HCT116 (cell line): ENCODE data around the gene OTOG. TPM values are rescaled to one million over a fixed set of nuclear protein-coding genes. Genes with fewer than 3 reads are reported as not detected.

Experiments
- ATAC-seq: fragments of 200-7000 bp; cut with Tn5 transposase; 2 replicates; pipeline ENCODE4 v1.9.1; 2020; ENCODE audit warnings: mild to moderate bottlenecking, moderate library complexity
- BruUV-seq: library from RNA; stranded (reverse); fragments of 400-500 nt; replicated peaks from 2 replicates; lab custom pipeline; 2021; lab: Mats Ljungman, UMichigan
- CTCF ChIA-PET: fragments of 300-600 bp; sonication (Branson Sonifier 250); formaldehyde crosslinking; loops from one replicate; lab custom pipeline; 2021; ENCODE audit warnings: antibody characterized with exemption; lab: Charles Lee
- POLR2A ChIA-PET: fragments of 300-600, 350-600 bp; sonication (Branson Sonifier 250); formaldehyde crosslinking; loops from one replicate; lab custom pipeline; 2021; ENCODE audit warnings: antibody characterized with exemption; lab: Charles Lee
- RAD21 ChIA-PET, 2 experiments: fragments of 300-600 bp; sonication (Branson Sonifier 250); formaldehyde crosslinking; loops; one replicate each; lab custom pipeline; 2023; ENCODE audit warnings: low total read pairs in 2 of 2; ENCODE audit not compliant: uncharacterized antibody in 2 of 2, unreplicated experiment in 2 of 2, low non-redundant PET in 1 of 2; lab: Charles Lee
- DNase-seq: peaks from one replicate; pipeline ENCODE4 v3.0.0-alpha.2; 2010; ENCODE audit warnings: low read depth, low spot score
- H2AFZ ChIP-seq: fragments of 200-600 bp; shearing (Covaris generic), sonication (generic); 2 replicates; pipeline ENCODE4 v1.6.1; 2017; ENCODE audit warnings: low read depth, mixed run types, mixed read lengths, antibody characterized with exemption, low read length; ENCODE audit not compliant: poor library complexity, severe bottlenecking
- H3K27ac ChIP-seq: 2 replicates; pipeline ENCODE4 v1.5.1; 2012; ENCODE audit warnings: low read depth, low read length
- H3K27me3 ChIP-seq: fragments of 200-600 bp; sonication (generic); 2 replicates; pipeline ENCODE4 v1.6.1; 2016; ENCODE audit warnings: mixed run types, low read length, mixed read lengths; ENCODE audit not compliant: insufficient read depth
- H3K36me3 ChIP-seq, 2 experiments: fragments of 200-500 bp in 1 of 2; fragments of 200-600 bp in 1 of 2; sonication (Bioruptor generic) in 1 of 2; sonication (generic) in 1 of 2; 2 replicates each; pipeline versions ENCODE4 v1.5.1 to v1.6.1; 2014 to 2016; ENCODE audit warnings: low read length in 2 of 2, inconsistent platforms in 1 of 2, mixed read lengths in 1 of 2, mixed run types in 1 of 2; ENCODE audit not compliant: insufficient read depth in 2 of 2, control insufficient read depth in 1 of 2
- H3K4me1 ChIP-seq, 2 experiments: fragments of 200-600 bp in 1 of 2; sonication (generic) in 1 of 2; 2 replicates each; pipeline versions ENCODE4 v1.5.1 to v1.6.1; 2012 to 2017; ENCODE audit warnings: low read length in 2 of 2, inconsistent platforms in 1 of 2, mild to moderate bottlenecking in 1 of 2, mixed read lengths in 1 of 2, mixed run types in 1 of 2, moderate library complexity in 1 of 2; ENCODE audit not compliant: insufficient read depth in 2 of 2, control insufficient read depth in 1 of 2
- H3K4me2 ChIP-seq: fragments of 200-600 bp; sonication (generic); 2 replicates; pipeline ENCODE4 v1.6.1; 2017; ENCODE audit warnings: mixed run types, low read length, mixed read lengths
- H3K4me3 ChIP-seq, 2 experiments: fragments of 200-600 bp in 1 of 2; sonication (generic) in 1 of 2; replicated peaks in 1 of 2; 2 replicates each; pipeline ENCODE4 v1.5.1; 2011 to 2016; ENCODE audit warnings: low read length in 2 of 2, control low read depth in 1 of 2, low read depth in 1 of 2, mild to moderate bottlenecking in 1 of 2, mixed read lengths in 1 of 2, mixed run types in 1 of 2
- H3K79me2 ChIP-seq: fragments of 200-600 bp; sonication (generic); 2 replicates; pipeline ENCODE4 v1.6.1; 2017; ENCODE audit warnings: mild to moderate bottlenecking, mixed run types, low read length, moderate library complexity, mixed read lengths; ENCODE audit not compliant: insufficient read depth
- H3K9ac ChIP-seq: fragments of 200-600 bp; sonication (generic); 2 replicates; pipeline ENCODE4 v1.6.1; 2016; ENCODE audit warnings: low read length, mixed read lengths
- H3K9me2 ChIP-seq: fragments of 200-600 bp; sonication (generic), shearing (Covaris generic); 2 replicates; pipeline ENCODE4 v1.6.1; 2017; ENCODE audit warnings: mixed run types, mild to moderate bottlenecking, moderate library complexity; ENCODE audit not compliant: insufficient read depth
- H3K9me3 ChIP-seq, 2 experiments: fragments of 200-500 bp in 1 of 2; fragments of 200-600 bp in 1 of 2; sonication (Bioruptor generic) in 1 of 2; sonication (generic) in 1 of 2; 2 replicates each; pipeline ENCODE4 v1.6.1; 2014 to 2017; ENCODE audit warnings: low read length in 2 of 2, mixed read lengths in 2 of 2, inconsistent platforms in 1 of 2, low read depth in 1 of 2, mild to moderate bottlenecking in 1 of 2, mixed run types in 1 of 2, moderate library complexity in 1 of 2; ENCODE audit not compliant: control insufficient read depth in 1 of 2, insufficient read depth in 1 of 2
- H4K20me1 ChIP-seq: fragments of 200-600 bp; sonication (generic), shearing (Covaris generic); 2 replicates; pipeline ENCODE4 v1.6.1; 2017; ENCODE audit warnings: mixed run types, mild to moderate bottlenecking, moderate library complexity; ENCODE audit not compliant: insufficient read depth
- CBX3 ChIP-seq: IDR thresholded peaks from 2 replicates; pipeline ENCODE4 v1.6.1; 2012; ENCODE audit warnings: low read depth
- CEBPB ChIP-seq: IDR thresholded peaks from 2 replicates; pipeline ENCODE4 v1.6.1; 2012; ENCODE audit warnings: low read depth
- EGR1 ChIP-seq: IDR thresholded peaks from 2 replicates; pipeline ENCODE4 v1.6.1; 2012; ENCODE audit warnings: low read depth
- FOSL1 ChIP-seq: IDR thresholded peaks from 2 replicates; pipeline ENCODE4 v1.6.1; 2012; ENCODE audit warnings: low read depth
- POLR2A ChIP-seq: IDR thresholded peaks from 2 replicates; pipeline ENCODE4 v1.7.0; 2011; ENCODE audit warnings: borderline replicate concordance; ENCODE audit not compliant: insufficient read depth, insufficient read length; ENCODE audit errors: extremely low read depth
- POLR2AphosphoS5 ChIP-seq: IDR thresholded peaks from 2 replicates; pipeline ENCODE4 v1.6.1; 2011; ENCODE audit warnings: mild to moderate bottlenecking, low read depth, low read length, moderate library complexity
- RAD21 ChIP-seq: IDR thresholded peaks from 2 replicates; pipeline ENCODE4 v1.6.1; 2012; ENCODE audit warnings: low read depth, mild to moderate bottlenecking
- REST ChIP-seq: IDR thresholded peaks from 2 replicates; pipeline ENCODE4 v1.6.1; 2012; ENCODE audit warnings: low read depth
- YY1 ChIP-seq: IDR thresholded peaks from 2 replicates; pipeline ENCODE4 v1.6.1; 2011; ENCODE audit warnings: low read length, low read depth, moderate library complexity, mild to moderate bottlenecking; ENCODE audit not compliant: insufficient replicate concordance; ENCODE audit errors: extremely low read depth
- intact Hi-C: fragments of 100-400 bp; cut with micrococcal nuclease; formaldehyde crosslinking; loops from 2 replicates; pipeline ENCODE4 v1.10.0; 2022
- total RNA-seq: library from RNA; stranded (reverse); gene quantifications from one replicate; pipeline ENCODE4 v1.2.1, GENCODE V29; 2021; ENCODE audit not compliant: unreplicated experiment

The OTOG gene
- total RNA-seq, 1 experiment from 2014 or later: 0.07 TPM

- TF ChIP-seq POLR2A (no peak), FOSL1 (no peak), CEBPB (no peak)
These were observed 86.4 kb downstream of the OTOG start (continued) for GRCh38 chr11:17633279-17633986.

- no peak for DNase-seq
- BruUV-seq: no TSS peak
- no peak overlapping the region for H3K4me3 ChIP-seq
- H3K9me2 ChIP-seq: no peaks in the 10 kb centered on the region
- POLR2A ChIA-PET: no interaction called here
- RAD21 ChIA-PET: no interaction called here
- H3K27me3 ChIP-seq: no peaks in the 10 kb centered on the region
- TF ChIP-seq FOSL1 (no peak), REST (no peak), YY1 (no peak), CBX3 (no peak), EGR1 (no peak), RAD21 (no peak), POLR2AphosphoS5 (no peak)
- no peak overlapping the region for H3K9ac ChIP-seq
- no peak overlapping the region for H2AFZ ChIP-seq
- H3K4me2 ChIP-seq: no peak overlapping the region
- ATAC-seq: 0 out of 2 replicates have a peak, but pooled peaks have one; percentile 10
- no peaks in the 10 kb centered on the region for H3K79me2 ChIP-seq
- no peaks in the 10 kb centered on the region for H3K4me1 ChIP-seq
- H4K20me1 ChIP-seq: no peaks in the 10 kb centered on the region
- H3K36me3 ChIP-seq: no peaks in the 10 kb centered on the region
- no peak overlapping the region for H3K27ac ChIP-seq
- intact Hi-C loops: no loop called here
- H3K9me3 ChIP-seq: no peaks in the 10 kb centered on the region
- CTCF ChIA-PET: no interaction called here
These were observed 87.1 kb downstream of the OTOG start for GRCh38 chr11:17633987-17634775.
